ENCODE data around the gene NAV1. TPM values are rescaled to one million over a fixed set of nuclear protein-coding genes. Genes with fewer than 3 reads are reported as not detected.

The NAV1 gene
- total and polyA plus RNA-seq, 2 experiments from 2014 or later: 22.7 to 37.4 TPM

GRCh38 chr1:201511941-201512539 lies 26.9 kb upstream of the NAV1 start:
- H3F3A ChIP-seq (replicated peaks; ENCODE audit: low read depth): no peaks in the 10 kb centered on the region
- no peak overlapping the region for H3K4me3 ChIP-seq
- no peaks in the 10 kb centered on the region for H3K79me2 ChIP-seq (replicated peaks; ENCODE audit: insufficient read depth)
- H3K4me3 Mint-ChIP-seq: peak overlapping the region; percentile 18; the same call in 2 of the 3 replicates
- no peaks in the 10 kb centered on the region for H4K20me1 ChIP-seq (replicated peaks; ENCODE audit: insufficient read depth)
- 0 out of 2 replicates have a peak overlapping the region, but pooled peaks have one; percentile 16 for H3K27ac Mint-ChIP-seq
- DNase-seq (ENCODE audit: low spot score) (peak; percentile 70), ATAC-seq (peak; percentile 88)
- no peaks in the 10 kb centered on the region for H3K36me3 ChIP-seq (ENCODE audit: insufficient read depth)
- peaks cover 21% of the 10 kb centered on the region for H3K27me3 Mint-ChIP-seq (ENCODE audit: insufficient read depth, low read depth, poor library complexity)
- H3K9me2 ChIP-seq (ENCODE audit: insufficient read depth): peaks cover 12% of the 10 kb centered on the region
- no peaks in the 10 kb centered on the region for H3K36me3 Mint-ChIP-seq (ENCODE audit: low read depth)
- H3K4me1 ChIP-seq (ENCODE audit: insufficient read depth): peaks cover 6% of the 10 kb centered on the region
- H3K9me3 Mint-ChIP-seq: no peaks in the 10 kb centered on the region
- peaks cover 21% of the 10 kb centered on the region for H3K4me1 Mint-ChIP-seq
- H2AFZ ChIP-seq: peak overlapping the region; percentile 2; the same call in 1 of the 2 replicates
- TF ChIP-seq ZNF462 (CRISPR knock-in tag; IDR thresholded peaks at IDR 0.05): no peak
- no peak for TF ChIP-seq EZH2 (IDR thresholded peaks at IDR 0.05; ENCODE audit: low read depth, unreplicated experiment)
- no peak for TF ChIP-seq EZH2phosphoT487 (IDR thresholded peaks at IDR 0.05; ENCODE audit: unreplicated experiment)
- no peak for TF ChIP-seq NANOG (IDR thresholded peaks at IDR 0.05; ENCODE audit: borderline replicate concordance)
- H3K27me3 ChIP-seq (ENCODE audit: insufficient read depth): peaks cover 22% of the 10 kb centered on the region
- no peak overlapping the region for H3K4me2 ChIP-seq
- H3K27ac ChIP-seq (ENCODE audit: low read depth): no peak overlapping the region
